MM.1S (cell line): ENCODE measurements around the gene PYM1.

Experiments used
- CTCF ChIP-seq: fragments of 300-600 bp; sonication (generic); IDR thresholded peaks from 2 replicates; pipeline ENCODE4 v1.5.1; 2016; ENCODE audit warnings: antibody characterized with exemption, low read length, mixed read lengths
- EZH2phosphoT487 ChIP-seq: fragments of 300-600 bp; sonication (generic); IDR thresholded peaks from 2 replicates; pipeline ENCODE4 v1.6.1; 2018; ENCODE audit warnings: antibody characterized with exemption, low read length

GRCh38 chr12:55966408-55967281 is 39.0 kb upstream of the PYM1 start, which contains the start of gene CDK2:
- no peak for TF ChIP-seq CTCF
- no peak for TF ChIP-seq EZH2phosphoT487
